SK-MEL-5 (cell line): ENCODE results near the gene EMC6. TPM values are rescaled to one million over a fixed set of nuclear protein-coding genes. Genes with fewer than 3 reads are reported as not detected.
"Not testable (repeated sequence)": the region's sequence is repeated elsewhere in the genome, so short reads cannot be mapped to it uniquely, and the experiment has no call there.

Source experiments
- DNase-seq: peaks from one replicate; pipeline ENCODE4 v3.0.0-alpha.2; 2016; ENCODE audit warnings: low read depth, low spot score
- in situ Hi-C: cut with HindIII; loops from 2 replicates; pipeline ENCODE4 v1.10.0; 2016; ENCODE audit warnings: low sequenced_read_pairs, high pct_unique_total_duplicates, low pct_unique_long_range_greater_than_20kb
- total RNA-seq: library from RNA; depleted of rRNA; stranded (reverse); fragments of >200 nt; shearing (Covaris generic); gene quantifications from 2 replicates; pipeline ENCODE4 v1.2.3, GENCODE V29; 2014

Gene EMC6
- total RNA-seq, 1 experiment from 2014 or later, result 23.3 TPM

DNA sequence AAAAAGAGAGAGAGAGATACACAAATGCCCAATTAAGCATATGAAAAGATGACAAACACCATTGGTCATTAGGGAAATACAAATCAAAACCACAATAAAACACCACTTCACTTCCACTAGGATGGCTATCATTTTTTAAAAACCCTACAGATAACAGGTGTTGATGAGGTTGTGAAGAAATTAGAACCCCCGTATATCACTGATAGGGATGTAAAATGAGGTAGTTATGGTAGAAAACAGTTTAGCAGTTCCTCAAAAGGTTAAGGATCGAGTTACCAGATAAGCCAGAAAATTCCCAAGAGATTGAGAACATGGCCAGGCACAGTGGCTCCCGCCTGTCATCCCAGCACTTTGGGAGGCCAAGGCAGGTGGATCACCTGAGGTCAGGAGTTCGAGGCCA is 24.5 kb downstream of the EMC6 start:
- no peak for DNase-seq
- in situ Hi-C loops, result no loop called here

GRCh38 chr17:3693829-3694231 is 25.2 kb downstream of the EMC6 start:
- no peak for DNase-seq
- in situ Hi-C loops, result no loop called here

DNA sequence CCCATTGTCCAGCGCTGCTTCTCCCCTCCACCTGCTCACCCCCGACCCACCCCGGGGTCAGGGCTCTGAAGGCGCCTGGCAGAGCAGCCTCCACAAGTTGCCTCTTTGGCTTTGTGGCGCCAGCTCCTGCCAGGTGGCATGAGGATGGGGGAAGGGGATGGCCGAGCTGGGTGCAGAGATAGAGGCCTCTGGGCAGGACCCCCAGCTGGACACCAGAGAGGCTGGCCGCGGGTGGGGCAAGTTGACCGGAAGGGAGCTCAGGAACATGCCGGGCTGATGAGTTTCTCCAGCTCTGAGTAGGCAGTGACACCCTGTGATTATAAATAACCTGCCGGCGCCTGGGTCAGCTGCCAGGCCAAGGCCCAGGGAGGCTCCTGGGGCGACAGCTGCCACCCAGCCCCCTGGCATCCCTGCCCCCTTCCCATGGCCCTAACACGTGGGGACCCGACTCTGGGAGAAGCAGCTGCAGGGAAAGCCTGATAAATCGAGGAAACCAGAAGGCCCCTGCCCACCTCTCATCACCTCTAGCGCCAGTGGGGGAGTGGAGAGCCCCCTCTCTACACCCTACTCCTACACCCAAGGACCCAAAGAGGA is 26.6 kb downstream of the EMC6 start:
- in situ Hi-C loops, result no loop called here
- no peak for DNase-seq

DNA sequence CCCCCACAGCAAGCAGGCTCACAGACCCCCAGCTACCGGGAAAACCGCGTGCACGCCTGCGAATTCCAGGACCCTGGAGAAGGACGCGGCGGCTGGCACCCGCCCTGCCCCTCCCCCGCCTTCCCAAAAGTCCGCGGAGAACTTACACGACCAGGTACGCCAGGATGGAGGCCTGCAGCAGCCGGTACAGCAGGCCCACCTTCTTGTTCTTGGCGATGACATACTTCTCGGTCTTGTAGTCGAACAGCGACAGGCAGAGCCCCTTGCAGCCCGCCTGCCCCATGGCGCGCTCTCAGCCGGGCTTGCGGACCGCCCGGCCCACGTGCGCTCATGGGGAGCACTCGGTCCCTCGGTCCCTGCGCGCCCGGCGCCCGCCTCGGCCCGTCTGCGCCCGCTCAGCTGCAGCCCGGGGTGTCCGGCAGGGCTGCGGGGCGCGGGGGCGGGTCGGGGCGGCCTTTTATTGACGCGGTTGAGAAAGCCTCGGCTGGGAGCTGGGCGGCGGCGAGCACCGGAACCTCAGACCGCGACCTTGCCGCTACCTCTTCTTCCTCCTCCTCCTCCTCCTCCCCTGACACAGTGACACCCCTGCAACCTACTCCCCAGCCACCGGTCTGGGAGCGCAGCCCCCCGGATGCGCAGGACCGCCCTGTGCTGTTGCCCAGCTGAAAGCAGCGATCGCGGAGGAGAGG is 27.3 kb downstream of the EMC6 start, which contains the start of gene P2RX5:
Gene P2RX5, minus strand, starts transcription at position 433 of the 689 bp plus-strand sequence. Its CDS starts 150 bp downstream, at position 283.
- in situ Hi-C loops, result no loop called here
- DNase-seq, result no peak

DNA sequence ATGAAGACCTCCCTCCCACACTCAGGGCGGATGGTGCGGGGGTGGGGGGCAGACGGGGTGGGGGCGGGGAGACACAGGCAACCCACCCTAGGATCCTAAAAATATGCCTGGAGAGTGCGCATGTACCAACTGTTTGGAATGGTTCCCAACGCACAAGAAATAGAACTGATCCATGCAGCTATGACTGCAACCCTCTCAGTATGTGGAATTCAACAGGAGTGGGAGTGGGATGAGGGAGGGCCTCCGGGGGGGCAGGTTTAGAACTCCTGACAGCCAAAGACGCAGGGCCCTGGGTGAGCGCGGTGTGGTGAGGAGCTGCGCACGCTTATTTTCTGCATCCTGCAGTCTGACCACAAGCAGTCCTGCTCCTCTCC is 28.5 kb downstream of the EMC6 start:
- no peak for DNase-seq
- in situ Hi-C loops, result no loop called here

DNA sequence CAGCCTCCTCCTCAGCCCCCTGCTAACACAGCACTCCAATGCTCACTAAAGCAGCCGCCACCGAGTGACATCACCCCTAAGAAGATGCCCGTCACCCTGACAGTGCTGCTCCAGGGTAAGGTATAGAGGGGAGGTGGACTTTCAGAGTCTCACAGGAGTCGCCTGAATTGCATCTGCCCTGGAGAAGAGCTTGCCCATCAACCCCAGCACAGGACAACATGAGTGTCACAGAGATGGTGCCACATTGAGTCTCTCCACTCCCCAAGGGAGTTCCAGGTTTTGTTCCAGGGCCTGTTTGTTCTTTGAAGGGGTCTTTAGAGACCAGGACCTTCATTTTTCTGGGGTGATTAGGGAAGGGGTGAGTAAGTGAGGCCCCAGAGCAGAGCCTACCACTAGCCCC is 29.5 kb downstream of the EMC6 start:
- DNase-seq, result no peak
- in situ Hi-C loops, result no loop called here

DNA sequence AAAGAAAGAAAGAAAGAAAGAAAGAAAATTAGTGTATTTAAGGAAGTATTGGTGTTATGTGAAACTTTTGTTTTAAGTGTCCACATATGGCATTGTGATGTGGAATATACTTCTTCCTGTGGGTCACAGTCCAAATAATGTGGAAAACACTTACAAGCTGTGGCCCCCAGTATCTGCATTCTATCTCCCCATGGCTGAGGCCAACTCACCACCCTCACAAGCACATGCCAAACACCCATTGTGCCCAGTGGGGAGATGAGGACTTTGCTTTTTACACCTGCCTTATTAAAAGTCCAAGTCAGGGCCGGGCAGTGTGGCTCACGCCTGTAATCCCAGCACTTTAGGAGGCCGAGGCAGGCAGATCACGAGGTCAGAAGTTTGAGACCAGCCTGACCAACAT is 31.3 kb downstream of the EMC6 start:
- in situ Hi-C loops, result no loop called here
- DNase-seq, result no peak

- DNase-seq, in situ Hi-C loops: not testable (repeated sequence)
Measured at GRCh38 chr17:3702041-3702539, 33.5 kb downstream of the EMC6 start.

GRCh38 chr17:3704931-3705717 is 36.5 kb downstream of the EMC6 start:
- no peak for DNase-seq
- in situ Hi-C loops, result no loop called here

- DNase-seq, in situ Hi-C loops: not testable (repeated sequence)
Measured at GRCh38 chr17:3705718-3705984, 37.0 kb downstream of the EMC6 start.

GRCh38 chr17:3708366-3708765 is 39.8 kb downstream of the EMC6 start:
- DNase-seq, result no peak
- in situ Hi-C loops, result no loop called here

DNA sequence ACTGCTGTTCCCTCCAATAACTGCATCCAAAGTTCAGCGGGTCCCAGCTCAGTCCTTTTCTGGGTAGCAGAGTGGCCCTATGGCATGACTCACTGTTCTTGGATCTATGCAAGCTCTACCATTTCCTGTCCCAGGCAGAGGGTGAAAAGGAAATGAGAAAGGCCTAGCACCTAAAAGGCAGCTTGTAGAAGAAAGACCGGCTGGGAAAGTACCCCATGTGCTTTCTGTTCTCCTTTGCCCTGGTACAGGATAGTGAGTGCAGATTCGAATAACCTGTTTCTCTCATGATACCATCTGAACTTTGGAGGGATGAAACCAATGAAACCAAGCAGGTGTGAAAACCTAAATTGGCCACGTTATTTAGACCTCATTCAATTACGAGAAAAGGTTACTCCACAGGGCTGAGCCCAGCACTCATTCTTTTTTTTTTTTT is 42.4 kb downstream of the EMC6 start:
- in situ Hi-C loops, result no loop called here
- no peak for DNase-seq

GRCh38 chr17:3712811-3713463 is 44.3 kb downstream of the EMC6 start:
- in situ Hi-C loops, result no loop called here
- DNase-seq, result no peak

DNA sequence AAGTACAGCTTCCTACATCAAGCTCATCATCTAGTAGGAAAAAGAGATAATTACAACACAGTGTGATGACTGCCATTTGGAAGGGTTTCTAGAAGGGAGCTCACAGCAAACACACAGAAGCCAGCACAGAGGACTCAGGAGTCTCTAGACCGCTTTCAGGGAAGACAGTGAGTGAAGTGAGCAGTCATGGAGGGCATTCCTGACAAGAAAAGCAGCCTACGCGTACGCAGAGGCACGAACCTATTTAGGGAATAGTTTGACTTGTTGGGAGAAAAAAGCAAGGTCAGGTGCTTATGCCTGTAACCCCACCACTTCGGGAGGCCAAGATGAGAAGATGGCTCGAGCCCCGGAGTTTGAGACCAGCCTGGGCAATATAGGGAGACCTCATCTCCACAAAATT is 46.7 kb downstream of the EMC6 start:
- in situ Hi-C loops, result no loop called here
- DNase-seq, result no peak

DNA sequence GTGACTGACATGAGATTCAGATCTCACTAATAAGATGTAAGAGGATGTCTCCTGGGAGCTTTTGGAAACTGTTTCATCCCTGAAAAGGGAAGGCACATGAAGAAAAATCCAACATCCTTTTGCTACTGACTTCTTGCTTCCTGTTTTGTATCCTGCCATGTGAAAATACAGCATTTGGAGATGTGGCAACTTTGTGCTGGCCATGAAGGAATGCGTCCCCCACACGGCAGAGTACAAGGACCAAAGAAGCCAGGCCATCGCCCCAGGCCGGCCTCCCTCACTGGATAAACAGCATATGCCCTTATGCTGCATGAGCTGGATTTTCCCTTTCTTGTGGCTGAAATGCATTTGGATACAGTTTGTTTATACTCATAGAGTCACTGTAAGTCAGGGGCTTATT is 49.6 kb downstream of the EMC6 start:
- in situ Hi-C loops, result no loop called here
- DNase-seq, result no peak

DNA sequence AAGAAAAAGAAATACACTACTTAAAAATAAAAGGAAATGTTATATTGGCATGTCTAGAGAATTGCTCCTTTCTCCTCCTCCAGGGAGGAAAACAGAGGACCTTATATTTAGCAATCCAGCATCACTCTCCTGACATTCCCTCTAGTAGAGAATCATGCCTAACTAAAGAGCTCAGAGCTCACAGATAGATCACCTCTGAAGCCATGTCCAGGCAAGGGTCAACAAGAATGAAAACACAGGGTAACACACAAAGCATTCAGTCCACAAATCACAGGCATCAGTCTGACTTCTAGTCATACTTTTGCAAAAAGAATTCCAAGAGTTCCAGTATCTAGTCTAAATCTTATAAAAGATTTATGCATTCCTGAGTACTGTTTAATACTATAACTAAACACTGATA is 50.7 kb downstream of the EMC6 start:
- in situ Hi-C loops, result no loop called here
- DNase-seq, result no peak
